IMR-90 (cell line): Measurements from ENCODE around the gene TNFRSF25. TPM values are rescaled to one million over a fixed set of nuclear protein-coding genes. Genes with fewer than 3 reads are reported as not detected.

ENCODE experiments used
- ATAC-seq: fragments of 200-7000 bp; cut with Tn5 transposase; 2 replicates; pipeline ENCODE4 v1.9.1; 2020; ENCODE audit warnings: low read depth, mild to moderate bottlenecking, moderate library complexity
- BruUV-seq: library from RNA; stranded (reverse); fragments of 400-500 nt; replicated peaks from 2 replicates; lab custom pipeline; 2021; lab: Mats Ljungman, UMichigan
- CTCF ChIA-PET: fragments of 300-600 bp; formaldehyde crosslinking; extraction: SDS; loops from one replicate; lab custom pipeline; 2021; ENCODE audit warnings: antibody characterized with exemption; lab: Yijun Ruan, JAX
- POLR2A ChIA-PET: fragments of 300-600 bp; sonication (Branson Sonifier 250); formaldehyde crosslinking; loops from one replicate; lab custom pipeline; 2022; ENCODE audit warnings: antibody characterized with exemption; ENCODE audit not compliant: unreplicated experiment; lab: Charles Lee
- DNase-seq: peaks from one replicate; pipeline ENCODE4 v3.0.0; 2013
- H2AFZ ChIP-seq: replicated peaks from 2 replicates; pipeline ENCODE3; 2013; ENCODE audit warnings: low read length, mild to moderate bottlenecking; ENCODE audit not compliant: poor library complexity
- H2AK5ac ChIP-seq: 2 replicates; pipeline ENCODE4 v1.6.1; 2013; ENCODE audit warnings: low read depth, low read length, inconsistent platforms
- H2AK9ac ChIP-seq: replicated peaks from 2 replicates; pipeline ENCODE3; 2013; ENCODE audit warnings: mild to moderate bottlenecking, low read depth, low read length, moderate library complexity; ENCODE audit not compliant: poor library complexity
- H2BK120ac ChIP-seq: 2 replicates; pipeline ENCODE4 v1.6.1; 2013; ENCODE audit warnings: low read depth, low read length, inconsistent platforms
- H2BK15ac ChIP-seq: 3 replicates; pipeline ENCODE4 v1.6.1; 2013; ENCODE audit warnings: low read depth, low read length, inconsistent platforms
- H2BK20ac ChIP-seq: 2 replicates; pipeline ENCODE4 v1.6.1; 2013; ENCODE audit warnings: low read depth, mild to moderate bottlenecking, inconsistent platforms, low read length, moderate library complexity
- H2BK5ac ChIP-seq: 2 replicates; pipeline ENCODE4 v1.6.1; 2013; ENCODE audit warnings: mild to moderate bottlenecking, low read depth, low read length, inconsistent platforms; ENCODE audit not compliant: poor library complexity, severe bottlenecking
- H3K14ac ChIP-seq: replicated peaks from 2 replicates; pipeline ENCODE4 v1.6.1; 2013; ENCODE audit warnings: low read depth, low read length, inconsistent platforms
- H3K18ac ChIP-seq: 2 replicates; pipeline ENCODE4 v1.6.1; 2013; ENCODE audit warnings: low read depth, low read length, control low read depth
- H3K23ac ChIP-seq: 2 replicates; pipeline ENCODE4 v1.6.1; 2013; ENCODE audit warnings: low read depth, low read length, inconsistent platforms
- H3K27ac ChIP-seq: 2 replicates; pipeline ENCODE4 v1.5.1; 2013; ENCODE audit warnings: mild to moderate bottlenecking, control low read depth, low read length; ENCODE audit not compliant: insufficient read depth
- H3K27me3 ChIP-seq: 2 replicates; pipeline ENCODE4 v1.6.1; 2013; ENCODE audit warnings: low read length; ENCODE audit not compliant: control insufficient read depth, insufficient read depth
- H3K36me3 ChIP-seq: 2 replicates; pipeline ENCODE4 v1.6.1; 2013; ENCODE audit warnings: low read length, mixed read lengths; ENCODE audit not compliant: control insufficient read depth, insufficient read depth
- H3K4ac ChIP-seq: 2 replicates; pipeline ENCODE4 v1.6.1; 2013; ENCODE audit warnings: low read depth, low read length, inconsistent platforms
- H3K4me1 ChIP-seq: 2 replicates; pipeline ENCODE4 v1.6.1; 2013; ENCODE audit warnings: low read length, mixed read lengths; ENCODE audit not compliant: control insufficient read depth, insufficient read depth
- H3K4me2 ChIP-seq: 2 replicates; pipeline ENCODE4 v1.6.1; 2013; ENCODE audit warnings: low read depth, mild to moderate bottlenecking, control low read depth, low read length, moderate library complexity
- H3K4me3 ChIP-seq: 2 replicates; pipeline ENCODE4 v1.5.1; 2013; ENCODE audit warnings: low read depth, mild to moderate bottlenecking, control low read depth, low read length, moderate library complexity; ENCODE audit not compliant: insufficient read depth
- H3K56ac ChIP-seq: 2 replicates; pipeline ENCODE4 v1.6.1; 2013; ENCODE audit warnings: low read length, inconsistent platforms; ENCODE audit not compliant: insufficient read depth; ENCODE audit errors: extremely low read depth
- H3K79me1 ChIP-seq, 2 experiments: 2 replicates each; pipeline ENCODE4 v1.6.1; 2013; ENCODE audit warnings: low read length in 2 of 2, inconsistent platforms in 1 of 2, low read depth in 1 of 2
- H3K9ac ChIP-seq: 2 replicates; pipeline ENCODE4 v1.6.1; 2013; ENCODE audit warnings: low read depth, low read length, control low read depth
- H3K9me1 ChIP-seq: 2 replicates; pipeline ENCODE4 v1.6.1; 2013; ENCODE audit warnings: low read length, inconsistent platforms; ENCODE audit not compliant: insufficient read depth
- H3K9me3 ChIP-seq: 2 replicates; pipeline ENCODE4 v1.6.1; 2013; ENCODE audit warnings: low read length; ENCODE audit not compliant: control insufficient read depth, insufficient read depth
- H4K20me1 ChIP-seq: 2 replicates; pipeline ENCODE4 v1.6.1; 2013; ENCODE audit warnings: low read length, inconsistent platforms; ENCODE audit not compliant: insufficient read depth
- H4K5ac ChIP-seq: 2 replicates; pipeline ENCODE4 v1.6.1; 2013; ENCODE audit warnings: mild to moderate bottlenecking, low read depth, low read length, control low read depth
- H4K8ac ChIP-seq, 2 experiments: 2 replicates each; pipeline ENCODE4 v1.6.1; 2013; ENCODE audit warnings: low read depth in 2 of 2, low read length in 2 of 2, control low read depth in 1 of 2, inconsistent platforms in 1 of 2
- H4K91ac ChIP-seq: 2 replicates; pipeline ENCODE4 v1.6.1; 2013; ENCODE audit warnings: low read depth, low read length, inconsistent platforms; ENCODE audit not compliant: insufficient read depth
- BHLHE40 ChIP-seq: fragments of 150-350 bp; IDR thresholded peaks from 2 replicates; pipeline ENCODE4 v1.6.1; 2016; ENCODE audit warnings: mild to moderate bottlenecking, low read depth, low read length
- ELK1 ChIP-seq: fragments of 150-350 bp; IDR thresholded peaks from 2 replicates; pipeline ENCODE4 v1.6.1; 2016; ENCODE audit warnings: low read depth, mild to moderate bottlenecking, low read length, moderate library complexity, borderline replicate concordance
- FOS ChIP-seq: fragments of 150-350 bp; IDR thresholded peaks from 2 replicates; pipeline ENCODE4 v1.6.1; 2016; ENCODE audit warnings: low read depth, low read length
- MAZ ChIP-seq: IDR thresholded peaks from 2 replicates; pipeline ENCODE4 v1.6.1; 2012; ENCODE audit warnings: low read depth, mild to moderate bottlenecking, low read length, improper control_type of control experiment, moderate library complexity, borderline replicate concordance
- NFE2L2 ChIP-seq: fragments of 150-350 bp; IDR thresholded peaks from 2 replicates; pipeline ENCODE4 v1.6.1; 2016; ENCODE audit warnings: low read depth, mild to moderate bottlenecking, low read length
- POLR2A ChIP-seq: IDR thresholded peaks from 2 replicates; pipeline ENCODE4 v1.6.1; 2012; ENCODE audit warnings: mild to moderate bottlenecking, low read depth, low read length
- RFX5 ChIP-seq: IDR thresholded peaks from 2 replicates; pipeline ENCODE4 v1.8.0; 2012; ENCODE audit warnings: low read depth, mild to moderate bottlenecking, low read length, moderate library complexity
- SMC3 ChIP-seq: fragments of 150-350 bp; IDR thresholded peaks from 2 replicates; pipeline ENCODE4 v1.6.1; 2016; ENCODE audit warnings: low read depth, mild to moderate bottlenecking, antibody characterized with exemption, low read length, moderate library complexity
- USF2 ChIP-seq: fragments of 150-350 bp; IDR thresholded peaks from 2 replicates; pipeline ENCODE4 v1.6.1; 2017; ENCODE audit warnings: mild to moderate bottlenecking, antibody characterized with exemption, low read length, low read depth
- WGBS, 2 experiments: methylation state at CpG; one replicate each; pipeline versions ENCODE4 v1.1.5 to v1.1.7; 2013; ENCODE audit warnings: missing lambda C conversion rate in 2 of 2; ENCODE audit not compliant: insufficient read length in 1 of 2; ENCODE audit errors: extremely low coverage in 2 of 2; 5-methylcytosine and 5-hydroxymethylcytosine counted together
- dilution Hi-C: fragments of 300-500 bp; cut with HindIII; formaldehyde crosslinking; loops from one replicate; pipeline ENCODE4 v1.14.3; 2018; ENCODE audit warnings: low sequenced_read_pairs; ENCODE audit not compliant: unreplicated experiment
- in situ Hi-C: fragments of 300-500 bp; cut with MboI; formaldehyde crosslinking; loops from 3 replicates; pipeline ENCODE4 v1.14.3; 2019; ENCODE audit warnings: low sequenced_read_pairs, inconsistent platforms, mixed read lengths
- intact Hi-C: fragments of 100-400 bp; cut with micrococcal nuclease; formaldehyde crosslinking; loops from 2 replicates; pipeline ENCODE4 v1.10.0; 2022
- polyA plus RNA-seq, 3 experiments: library from polyadenylated mRNA; depleted of rRNA; stranded (reverse); fragments of >200 nt; gene quantifications; 2 replicates each; pipeline ENCODE4 v1.2.3, GENCODE V29; 2012; ENCODE audit warnings: low replicate concordance in 1 of 3
- total RNA-seq: library from RNA; depleted of rRNA; stranded (reverse); fragments of >200 nt; gene quantifications from 2 replicates; pipeline ENCODE4 v1.2.3, GENCODE V29; 2012

The TNFRSF25 gene
- total and polyA plus RNA-seq, 2 of the 4 experiments (the other 2 are of a cell fraction) = 1.3 to 11.2 TPM

- H2AK5ac ChIP-seq = no peak overlapping the region
- H3K9me1 ChIP-seq = no peaks in the 10 kb centered on the region
- H3K4me1 ChIP-seq = 0 out of 2 replicates have a peak, but pooled peaks cover 2% of the 10 kb centered on the region
- H3K79me1 ChIP-seq = peaks cover 3 to 4% of the 10 kb centered on the region in 2 experiments; a peak in 1 of 4 replicates
- no peak overlapping the region for H4K8ac ChIP-seq
- no peak overlapping the region for H3K18ac ChIP-seq
- H3K9me3 ChIP-seq = no peaks in the 10 kb centered on the region
- H3K4me3 ChIP-seq = no peak overlapping the region
- no peak overlapping the region for H2BK120ac ChIP-seq
- POLR2A ChIA-PET = no interaction called here
- peaks cover 3% of the 10 kb centered on the region; the same call in 1 of the 2 replicates for H4K20me1 ChIP-seq
- TF ChIP-seq FOS (no peak), USF2 (no peak), NFE2L2 (no peak), MAZ (no peak), BHLHE40 (no peak), ELK1 (no peak), POLR2A (no peak), RFX5 (no peak), SMC3 (no peak)
- H3K27me3 ChIP-seq = no peaks in the 10 kb centered on the region
- H2AK9ac ChIP-seq = no peak overlapping the region
- H2BK5ac ChIP-seq = no peak overlapping the region
- dilution Hi-C loops = no loop called here
- no peak overlapping the region for H4K5ac ChIP-seq
- no peak overlapping the region for H3K23ac ChIP-seq
- intact Hi-C loops = no loop called here
- H2BK20ac ChIP-seq = no peak overlapping the region
- no peak overlapping the region for H2AFZ ChIP-seq
- H3K14ac ChIP-seq = no peak overlapping the region
- no peak overlapping the region for H3K4ac ChIP-seq
- 85% methylated on average over 4 of the region's 5 CpGs; no CpG with 5 or more reads in 1 of the 2 experiments for WGBS, 2 experiments
- BruUV-seq = no TSS peak
- H4K91ac ChIP-seq = no peak overlapping the region
- H3K27ac ChIP-seq = no peak overlapping the region
- H2BK15ac ChIP-seq = no peak overlapping the region
- H3K9ac ChIP-seq = no peak overlapping the region
- no peaks in the 10 kb centered on the region; the same call in 1 of the 2 replicates for H3K36me3 ChIP-seq
- DNase-seq = no peak
- H3K4me2 ChIP-seq = no peak overlapping the region
- H3K56ac ChIP-seq = no peak overlapping the region
- no peak for ATAC-seq
- CTCF ChIA-PET = no interaction called here
- in situ Hi-C loops = no loop called here
Observed at GRCh38 chr1:6481820-6482219, 15.8 kb upstream of the TNFRSF25 start.
